G401 (cell line): ENCODE measurements around the gene TMED8. TPM values are rescaled to one million over a fixed set of nuclear protein-coding genes. Genes with fewer than 3 reads are reported as not detected.
"Not testable (repeated sequence)": the region's sequence is repeated elsewhere in the genome, so short reads cannot be mapped to it uniquely, and the experiment has no call there.

ENCODE experiments used
- DNase-seq: peaks from one replicate; pipeline ENCODE4 v3.0.0-alpha.2; 2015; ENCODE audit warnings: low spot score
- in situ Hi-C: cut with HindIII; loops from 2 replicates; pipeline ENCODE4 v1.10.0; 2016; ENCODE audit warnings: low sequenced_read_pairs, mixed read lengths
- total RNA-seq: library from RNA; depleted of rRNA; stranded (reverse); fragments of >200 nt; shearing (Covaris generic); gene quantifications from 2 replicates; pipeline ENCODE4 v1.2.3, GENCODE V29; 2014; rRNA removed

The TMED8 gene
- total RNA-seq: 5.3 and 6.1 TPM in 2 replicates

- in situ Hi-C loops: no loop called here
- peak; percentile 88 for DNase-seq
Measured at GRCh38 chr14:77376771-77377501, at the start of gene TMED8, which contains the start of gene SAMD15. Gene TMED8, minus strand, starts transcription at chr14:77377094. Its CDS starts 41 bp downstream, at chr14:77377053. Gene SAMD15, plus strand, starts transcription at chr14:77377379. Its CDS starts 40 bp downstream, at chr14:77377419.

DNA sequence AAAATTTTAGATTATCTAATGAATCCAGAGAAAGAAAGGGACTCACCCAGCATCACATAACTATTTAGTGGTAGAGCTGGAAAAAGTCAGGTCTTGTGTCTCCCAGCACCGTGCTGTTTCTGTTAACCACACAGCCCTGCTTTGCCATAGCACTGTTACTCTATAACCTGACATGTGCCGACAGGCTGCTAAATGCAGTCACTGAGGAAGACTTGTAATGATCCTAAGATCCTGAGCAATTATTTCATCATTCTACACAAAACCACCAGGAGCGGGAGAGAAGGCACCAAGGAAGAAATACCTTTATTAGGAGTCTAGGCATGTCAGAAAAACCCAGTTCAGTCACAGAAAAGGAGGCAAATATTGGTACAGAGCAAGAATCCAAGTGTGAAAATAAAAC lies 49.5 kb upstream of the TMED8 start:
- in situ Hi-C loops: no loop called here
- no peak for DNase-seq

GRCh38 chr14:77424862-77425261 lies 48.0 kb upstream of the TMED8 start:
- no peak for DNase-seq

GRCh38 chr14:77423423-77423822 lies 46.5 kb upstream of the TMED8 start, which contains the start of gene NOXRED1:
Gene NOXRED1, minus strand, starts transcription at chr14:77423523. Its CDS starts 634 bp downstream, at chr14:77422889.
- in situ Hi-C loops: no loop called here
- DNase-seq: no peak

More at GRCh38 chr14:77424862-77425261, 48.0 kb upstream of the TMED8 start:
- in situ Hi-C loops: no loop called here

- in situ Hi-C loops: no loop called here
- no peak for DNase-seq
Measured at GRCh38 chr14:77421201-77421600, 44.3 kb upstream of the TMED8 start.

DNA sequence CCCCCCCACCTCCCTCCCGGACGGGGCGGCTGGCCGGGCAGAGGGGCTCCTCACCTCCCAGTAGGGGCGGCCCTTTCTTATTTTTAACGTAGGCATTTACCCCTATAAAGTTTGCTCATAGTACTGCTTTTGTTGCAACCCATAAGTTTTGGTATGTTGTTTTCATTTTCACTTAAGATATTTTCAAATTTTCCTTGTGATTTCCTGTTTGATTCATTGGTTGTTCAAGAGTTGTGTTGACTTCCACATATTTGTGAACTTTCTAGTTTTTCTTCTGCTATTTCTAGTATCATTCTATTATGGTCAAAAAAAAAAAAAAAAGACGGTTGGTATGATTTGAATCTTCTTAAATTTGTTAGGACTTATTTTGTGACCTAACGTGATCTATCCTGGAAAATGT lies 39.9 kb upstream of the TMED8 start:
- in situ Hi-C loops: no loop called here
- DNase-seq: no peak

GRCh38 chr14:77416098-77416497 lies 39.2 kb upstream of the TMED8 start:
- in situ Hi-C loops: not testable (repeated sequence)

GRCh38 chr14:77415403-77416030 lies 38.6 kb upstream of the TMED8 start:
- DNase-seq, in situ Hi-C loops: not testable (repeated sequence)

More at GRCh38 chr14:77416098-77416497, 39.2 kb upstream of the TMED8 start:
- not testable (repeated sequence) for DNase-seq

- in situ Hi-C loops: no loop called here
- DNase-seq: peak; percentile 8
Measured at GRCh38 chr14:77409131-77409533, 32.2 kb upstream of the TMED8 start.

DNA sequence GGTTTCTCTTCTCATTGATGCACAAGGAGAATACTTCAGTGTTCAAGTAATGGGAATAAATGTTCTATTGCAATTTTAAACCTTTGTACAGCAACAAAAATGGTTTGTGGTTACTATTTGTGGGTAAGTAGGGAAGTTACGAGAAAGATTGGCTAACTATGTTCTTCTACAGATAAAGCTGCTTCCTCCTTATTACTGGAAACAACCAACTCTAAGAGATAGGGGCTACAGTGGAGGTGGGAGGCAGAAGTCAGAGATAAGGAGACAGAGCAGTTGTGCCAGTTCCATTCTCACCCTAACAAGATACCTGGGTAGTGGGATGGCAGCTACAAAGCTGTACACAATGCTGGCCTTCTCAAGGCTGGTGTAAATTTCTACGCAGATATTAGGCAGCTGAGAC lies 30.3 kb upstream of the TMED8 start:
- DNase-seq: no peak
- in situ Hi-C loops: no loop called here

DNA sequence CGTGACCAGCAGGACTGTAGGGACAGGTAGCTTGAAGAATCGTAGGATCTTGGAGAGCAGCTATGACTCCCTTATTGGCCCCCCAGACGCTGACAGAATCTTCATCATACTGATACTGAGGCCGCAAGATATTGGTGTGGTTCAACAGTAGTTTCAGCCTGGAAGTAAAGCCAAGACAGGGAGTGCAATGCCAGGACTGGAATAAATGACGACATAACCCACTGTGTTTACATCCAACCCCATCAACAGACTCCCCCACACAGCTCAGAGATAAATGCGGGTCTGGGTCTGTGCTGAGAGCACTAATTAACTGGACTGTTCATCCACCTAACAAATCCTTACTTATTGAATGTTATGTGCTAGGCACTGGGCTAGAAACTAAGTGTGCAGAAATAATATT lies 29.8 kb upstream of the TMED8 start:
- DNase-seq: no peak
- in situ Hi-C loops: no loop called here

DNA sequence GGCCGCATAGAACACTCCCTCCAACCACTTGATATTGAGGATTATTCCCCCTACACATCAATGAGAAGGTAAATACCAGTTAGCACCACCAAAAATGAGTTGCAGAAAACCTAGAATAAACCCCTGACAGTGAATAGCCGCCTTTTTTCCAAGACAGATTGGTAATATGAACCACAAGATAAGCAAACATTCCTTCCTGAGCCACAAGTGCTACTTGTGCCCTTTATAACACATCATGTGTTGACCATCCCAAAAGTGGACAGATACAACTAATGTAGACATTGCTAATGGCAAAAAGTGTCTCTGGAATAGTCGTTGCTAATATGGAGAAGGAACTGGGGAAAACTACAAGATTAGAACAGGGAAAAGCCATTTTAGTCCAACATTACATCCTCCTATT lies 29.2 kb upstream of the TMED8 start:
- in situ Hi-C loops: no loop called here

GRCh38 chr14:77403768-77404167 lies 26.9 kb upstream of the TMED8 start:
- DNase-seq: no peak
- in situ Hi-C loops: no loop called here

More for the DNA sequence above, 29.2 kb upstream of the TMED8 start:
- no peak for DNase-seq

- in situ Hi-C loops: no loop called here
- DNase-seq: no peak
Measured at GRCh38 chr14:77400216-77400615, 23.3 kb upstream of the TMED8 start.

DNA sequence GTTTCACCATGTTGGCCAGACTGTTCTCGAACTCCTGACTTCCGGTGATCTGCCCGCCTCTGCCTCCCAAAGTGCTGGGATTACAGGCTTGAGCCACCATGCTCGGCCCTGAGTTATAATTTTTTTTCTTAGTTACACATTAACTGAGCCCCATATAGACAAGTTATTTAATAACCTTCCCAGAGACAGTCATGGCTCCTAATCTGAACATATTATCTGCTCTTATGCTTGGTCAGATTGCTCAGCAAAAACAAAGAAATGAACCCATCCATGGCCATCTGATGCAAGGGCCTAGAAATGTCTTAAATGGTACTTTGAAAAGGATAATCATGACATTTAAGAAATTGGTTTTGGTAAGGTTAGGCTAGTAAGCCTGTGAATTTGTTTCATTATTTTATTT lies 13.3 kb upstream of the TMED8 start:
- DNase-seq: no peak

DNA sequence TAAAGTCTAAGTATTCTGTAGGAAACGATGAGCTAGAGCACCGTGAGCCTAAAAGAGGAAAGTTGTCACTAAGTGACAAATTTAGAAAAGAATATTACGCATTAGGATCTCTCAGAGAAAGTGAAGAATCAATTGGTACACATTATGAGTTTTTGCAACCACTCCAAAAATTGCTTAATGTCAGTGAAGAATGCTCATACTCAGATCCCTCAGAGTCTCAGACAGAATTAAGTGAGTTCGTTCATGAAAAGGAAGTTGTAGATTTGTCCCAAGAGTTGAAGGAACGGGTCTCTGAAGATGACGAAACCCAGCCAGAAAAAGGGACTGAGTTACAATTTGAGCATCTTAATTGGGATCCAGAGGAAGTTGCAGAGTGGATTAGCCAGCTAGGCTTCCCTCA lies 1.8 kb upstream of the TMED8 start:
- in situ Hi-C loops: no loop called here
- DNase-seq: no peak

More for the DNA sequence above, 13.3 kb upstream of the TMED8 start:
- in situ Hi-C loops: no loop called here

- DNase-seq: no peak
Measured at GRCh38 chr14:77377502-77377844, 579 bp upstream of the TMED8 start.

GRCh38 chr14:77375973-77376770 lies 722 bp downstream of the TMED8 start:
- DNase-seq: peak; percentile 31

More at GRCh38 chr14:77377502-77377844, 579 bp upstream of the TMED8 start:
- in situ Hi-C loops: no loop called here

GRCh38 chr14:77375164-77375950 lies 1.5 kb downstream of the TMED8 start:
- DNase-seq: peak; percentile 5
- in situ Hi-C loops: no loop called here

More at GRCh38 chr14:77375973-77376770, 722 bp downstream of the TMED8 start:
- in situ Hi-C loops: no loop called here
